Neuron (in vitro differentiated cells): ENCODE data around the gene PPARG.

Experiments
- H2AFZ ChIP-seq: one replicate; pipeline ENCODE4 v1.6.1; 2013; ENCODE audit warnings: low read depth, mild to moderate bottlenecking, inconsistent platforms, low read length, moderate library complexity
- H3K27me3 ChIP-seq: one replicate; pipeline ENCODE4 v1.6.1; 2013; ENCODE audit warnings: low read length; ENCODE audit not compliant: insufficient read depth
- H3K36me3 ChIP-seq: one replicate; pipeline ENCODE4 v1.6.1; 2013; ENCODE audit warnings: low read length; ENCODE audit not compliant: insufficient read depth
- H3K4me1 ChIP-seq: one replicate; pipeline ENCODE4 v1.6.1; 2013; ENCODE audit warnings: low read length; ENCODE audit not compliant: insufficient read depth
- H3K4me3 ChIP-seq: 2 replicates; pipeline ENCODE4 v1.5.1; 2013; ENCODE audit warnings: mild to moderate bottlenecking, low read length, moderate library complexity
- H3K9me3 ChIP-seq: one replicate; pipeline ENCODE4 v1.6.1; 2013; ENCODE audit warnings: low read length

The PPARG gene

DNA sequence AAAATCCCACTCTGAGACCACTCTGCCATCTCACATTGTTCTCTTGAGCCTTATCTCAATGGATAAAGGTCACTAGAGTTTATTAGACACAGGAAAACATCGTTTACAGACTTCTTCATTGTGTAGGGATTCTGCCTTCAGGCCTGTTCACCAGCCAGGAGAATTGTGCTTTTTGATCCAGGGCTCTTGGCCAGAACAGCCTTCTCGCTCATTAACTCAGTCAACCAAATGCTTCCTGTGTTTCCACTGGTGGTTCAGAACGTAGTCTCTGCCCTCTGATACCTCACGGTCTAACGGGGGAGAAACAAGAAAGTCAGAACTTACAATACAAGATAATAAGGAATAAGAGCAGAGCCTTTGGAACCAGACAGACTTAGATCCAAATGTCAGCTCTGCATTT lies 141.2 kb downstream of the PPARG start:
- H3K9me3 ChIP-seq: no peaks in the 10 kb centered on the region
- no peak overlapping the region for H3K4me3 ChIP-seq
- H3K36me3 ChIP-seq: no peaks in the 10 kb centered on the region
- no peak overlapping the region for H2AFZ ChIP-seq
- H3K4me1 ChIP-seq: no peaks in the 10 kb centered on the region
- peaks cover 2% of the 10 kb centered on the region for H3K27me3 ChIP-seq

DNA sequence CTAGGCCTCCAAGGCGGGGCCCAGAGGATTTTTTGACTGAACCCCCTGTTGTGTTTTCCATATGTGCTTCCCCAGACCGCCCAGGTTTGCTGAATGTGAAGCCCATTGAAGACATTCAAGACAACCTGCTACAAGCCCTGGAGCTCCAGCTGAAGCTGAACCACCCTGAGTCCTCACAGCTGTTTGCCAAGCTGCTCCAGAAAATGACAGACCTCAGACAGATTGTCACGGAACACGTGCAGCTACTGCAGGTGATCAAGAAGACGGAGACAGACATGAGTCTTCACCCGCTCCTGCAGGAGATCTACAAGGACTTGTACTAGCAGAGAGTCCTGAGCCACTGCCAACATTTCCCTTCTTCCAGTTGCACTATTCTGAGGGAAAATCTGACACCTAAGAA lies 145.0 kb downstream of the PPARG start:
- Histone ChIP-seq H3K4me1 (no peaks in the 10 kb centered on the region), H3K36me3 (no peaks in the 10 kb centered on the region), H3K4me3 (no peak overlapping the region), H3K9me3 (no peaks in the 10 kb centered on the region), H2AFZ (no peak overlapping the region), H3K27me3 (no peaks in the 10 kb centered on the region)

DNA sequence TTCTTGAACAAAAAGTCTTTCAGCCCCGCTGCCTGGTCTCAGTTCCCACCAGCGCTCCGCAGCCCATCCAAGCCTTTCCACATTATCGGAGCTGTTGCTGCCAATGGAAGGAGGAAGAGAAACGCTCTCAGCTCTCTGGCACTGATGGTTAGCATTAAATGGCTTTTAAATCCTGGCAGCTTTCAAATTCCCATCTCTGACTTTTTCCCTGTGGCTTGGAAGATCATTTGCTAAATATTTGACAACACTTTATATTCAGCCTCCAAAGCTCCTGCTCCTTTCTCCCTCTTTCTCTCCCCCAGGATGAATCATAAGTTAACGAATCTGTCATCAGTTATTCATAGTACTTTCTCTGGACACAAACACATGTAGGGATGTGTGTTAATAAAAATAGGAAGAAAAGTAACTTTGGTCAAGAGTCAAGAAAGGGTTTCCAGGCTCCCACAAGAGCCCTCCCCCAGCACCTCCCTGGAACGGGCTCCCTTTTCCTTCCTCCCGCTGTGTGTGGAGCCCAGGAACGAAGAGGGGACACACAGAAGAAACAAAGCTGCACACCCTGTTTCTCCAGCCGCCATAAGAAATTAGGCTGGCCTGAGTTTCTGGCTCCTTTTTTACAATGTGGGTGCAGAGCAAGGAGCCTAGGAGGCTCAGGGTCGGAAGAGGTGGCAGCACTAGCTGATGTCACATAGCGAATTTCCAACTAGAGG lies 147.8 kb downstream of the PPARG start:
- no peak overlapping the region for H3K4me3 ChIP-seq
- no peak overlapping the region for H2AFZ ChIP-seq
- no peaks in the 10 kb centered on the region for H3K9me3 ChIP-seq
- no peaks in the 10 kb centered on the region for H3K4me1 ChIP-seq
- no peaks in the 10 kb centered on the region for H3K27me3 ChIP-seq
- no peaks in the 10 kb centered on the region for H3K36me3 ChIP-seq

DNA sequence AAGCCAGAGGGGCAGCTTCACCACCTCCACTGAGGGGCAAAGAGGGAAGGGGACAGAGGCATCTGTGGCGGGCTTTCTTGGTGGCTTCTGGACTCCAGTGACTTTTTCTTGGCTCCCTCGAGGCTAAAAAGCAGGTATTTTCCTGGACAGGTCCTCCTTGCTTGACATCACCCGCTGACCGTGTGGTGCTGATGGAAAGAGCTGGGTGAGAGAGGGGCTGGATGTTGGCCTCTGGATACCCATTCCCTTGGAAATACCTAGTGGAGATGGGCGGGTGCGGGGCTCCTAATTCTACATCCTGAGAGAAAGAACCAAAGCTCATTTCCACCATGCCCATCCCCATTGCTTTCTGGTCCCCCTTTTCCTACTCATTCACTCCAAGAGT lies 148.3 kb downstream of the PPARG start:
- Histone ChIP-seq H3K4me1 (no peaks in the 10 kb centered on the region), H3K9me3 (no peaks in the 10 kb centered on the region), H3K4me3 (no peak overlapping the region), H3K36me3 (no peaks in the 10 kb centered on the region), H2AFZ (no peak overlapping the region), H3K27me3 (no peaks in the 10 kb centered on the region)

DNA sequence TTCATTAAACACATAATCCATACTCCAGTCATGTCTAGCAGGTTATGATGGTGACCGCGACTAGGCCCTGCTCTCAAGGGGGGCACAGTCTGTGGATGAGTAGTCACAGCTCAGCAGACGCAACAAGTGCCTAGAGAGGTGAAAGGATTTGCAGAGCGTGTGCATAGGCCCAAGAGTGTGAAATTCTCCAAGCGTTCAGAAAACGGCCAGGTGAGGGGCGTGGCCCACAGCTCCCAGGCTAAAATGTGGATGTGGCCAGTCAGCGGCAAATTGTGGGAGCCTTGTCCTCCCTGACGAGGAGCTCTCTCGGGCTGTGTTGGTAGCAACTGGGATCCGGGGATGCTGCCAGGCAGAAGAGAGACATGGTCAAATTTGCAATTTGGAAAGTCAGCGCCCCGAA lies 149.0 kb downstream of the PPARG start:
- H2AFZ ChIP-seq: no peak overlapping the region
- no peaks in the 10 kb centered on the region for H3K9me3 ChIP-seq
- H3K4me1 ChIP-seq: no peaks in the 10 kb centered on the region
- no peak overlapping the region for H3K4me3 ChIP-seq
- H3K27me3 ChIP-seq: peaks cover 3% of the 10 kb centered on the region
- no peaks in the 10 kb centered on the region for H3K36me3 ChIP-seq

DNA sequence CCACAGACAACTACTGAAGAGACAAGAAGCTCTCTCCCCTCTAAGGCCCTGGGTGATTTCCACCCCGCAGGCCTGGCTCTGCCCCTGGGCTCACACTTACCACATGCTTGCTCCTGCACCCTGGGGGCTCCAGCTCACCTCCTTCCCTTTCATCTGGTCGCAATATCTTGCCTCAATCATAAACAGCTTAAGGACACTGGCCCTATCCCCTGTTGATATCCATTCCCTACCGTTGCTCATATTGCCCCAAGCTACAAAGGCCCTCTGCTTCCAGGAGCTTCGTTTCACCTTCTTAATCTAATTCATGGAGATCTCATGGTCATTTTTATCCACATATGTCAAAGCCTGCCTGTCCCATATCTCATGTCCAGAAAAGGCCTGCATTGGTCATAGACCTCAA lies 149.4 kb downstream of the PPARG start:
- H3K36me3 ChIP-seq: no peaks in the 10 kb centered on the region
- no peaks in the 10 kb centered on the region for H3K4me1 ChIP-seq
- H3K4me3 ChIP-seq: no peak overlapping the region
- H3K27me3 ChIP-seq: peaks cover 4% of the 10 kb centered on the region
- H2AFZ ChIP-seq: no peak overlapping the region
- no peaks in the 10 kb centered on the region for H3K9me3 ChIP-seq

DNA sequence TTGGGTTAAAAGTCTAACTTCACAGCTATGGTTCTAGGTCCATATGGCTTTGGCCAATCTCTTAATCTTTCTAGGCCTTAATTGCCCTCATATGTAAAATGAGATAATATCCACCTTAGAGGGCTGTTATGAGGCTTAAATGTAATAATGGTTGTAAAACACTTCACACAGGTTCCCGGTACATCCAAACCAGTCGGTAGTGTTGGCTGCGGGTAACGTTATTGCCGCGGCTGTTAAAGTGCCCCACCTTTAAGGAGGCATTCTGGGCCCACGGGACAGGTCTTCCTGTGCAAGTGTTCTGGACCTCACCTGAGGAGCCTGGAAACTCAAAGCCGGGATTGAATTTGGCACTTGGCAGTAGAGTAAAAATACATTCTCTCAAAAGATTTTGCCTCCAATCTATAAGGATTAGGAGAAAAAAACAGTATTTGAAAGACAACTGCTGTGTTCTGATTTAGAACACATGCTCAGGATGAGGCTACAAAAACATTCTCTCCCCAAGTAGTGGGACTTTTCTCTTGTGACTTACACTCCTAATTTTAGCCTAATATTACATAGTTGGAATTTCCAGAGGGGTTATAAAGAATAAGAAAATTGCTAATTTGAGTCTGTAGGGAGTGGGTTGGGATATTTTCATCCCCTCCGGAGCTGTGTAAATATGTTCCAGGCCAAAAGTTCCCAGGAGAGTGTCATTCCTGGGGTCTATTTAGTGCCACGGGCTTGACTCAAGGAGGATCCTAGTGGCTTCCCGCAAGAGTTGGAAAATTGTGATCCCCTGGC lies 150.5 kb downstream of the PPARG start:
- Histone ChIP-seq H2AFZ (no peak overlapping the region), H3K27me3 (peaks cover 14% of the 10 kb centered on the region), H3K4me1 (no peaks in the 10 kb centered on the region), H3K9me3 (no peaks in the 10 kb centered on the region), H3K36me3 (no peaks in the 10 kb centered on the region), H3K4me3 (no peak overlapping the region)

DNA sequence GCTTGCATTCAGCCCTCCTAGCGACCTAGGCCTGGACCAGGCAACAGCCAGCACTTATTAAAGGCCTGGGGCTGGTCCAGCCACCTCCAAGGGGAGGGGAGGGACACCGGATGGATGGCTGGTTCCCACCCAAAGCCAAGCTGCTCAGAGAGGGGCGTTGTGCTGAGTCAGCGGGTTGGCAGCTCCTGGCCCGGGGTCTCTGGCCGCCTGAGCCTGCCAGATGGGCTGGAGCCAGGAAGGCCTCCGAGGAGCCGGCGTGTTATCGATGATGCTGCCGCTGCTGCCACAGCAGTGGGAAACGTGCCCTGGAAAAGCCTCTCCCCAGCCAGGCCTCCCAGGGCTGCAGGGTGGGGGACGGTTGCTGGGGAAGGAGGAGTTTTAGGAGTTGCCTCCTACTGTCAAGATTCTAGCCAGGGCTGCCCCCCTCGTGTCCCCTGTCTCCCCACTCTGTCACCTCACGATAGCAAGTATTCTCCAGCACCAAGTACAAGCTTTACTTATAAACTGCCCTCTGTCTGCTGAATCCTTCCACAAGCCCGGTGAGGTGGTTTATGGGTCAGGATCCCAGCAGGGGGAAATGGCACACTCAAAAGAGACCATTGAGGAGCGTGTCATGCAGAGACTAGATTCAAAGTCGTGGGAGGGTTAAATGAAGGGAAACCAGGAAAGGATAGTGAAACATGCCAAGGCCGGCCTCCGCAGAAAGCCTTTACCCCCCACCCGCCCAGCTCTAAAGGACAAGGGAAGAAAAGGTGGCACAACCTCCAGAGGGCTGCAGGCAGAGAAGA lies 152.3 kb downstream of the PPARG start:
- peaks cover 30% of the 10 kb centered on the region for H3K27me3 ChIP-seq
- H3K4me1 ChIP-seq: no peaks in the 10 kb centered on the region
- H3K9me3 ChIP-seq: no peaks in the 10 kb centered on the region
- H2AFZ ChIP-seq: no peak overlapping the region
- no peak overlapping the region for H3K4me3 ChIP-seq
- no peaks in the 10 kb centered on the region for H3K36me3 ChIP-seq

DNA sequence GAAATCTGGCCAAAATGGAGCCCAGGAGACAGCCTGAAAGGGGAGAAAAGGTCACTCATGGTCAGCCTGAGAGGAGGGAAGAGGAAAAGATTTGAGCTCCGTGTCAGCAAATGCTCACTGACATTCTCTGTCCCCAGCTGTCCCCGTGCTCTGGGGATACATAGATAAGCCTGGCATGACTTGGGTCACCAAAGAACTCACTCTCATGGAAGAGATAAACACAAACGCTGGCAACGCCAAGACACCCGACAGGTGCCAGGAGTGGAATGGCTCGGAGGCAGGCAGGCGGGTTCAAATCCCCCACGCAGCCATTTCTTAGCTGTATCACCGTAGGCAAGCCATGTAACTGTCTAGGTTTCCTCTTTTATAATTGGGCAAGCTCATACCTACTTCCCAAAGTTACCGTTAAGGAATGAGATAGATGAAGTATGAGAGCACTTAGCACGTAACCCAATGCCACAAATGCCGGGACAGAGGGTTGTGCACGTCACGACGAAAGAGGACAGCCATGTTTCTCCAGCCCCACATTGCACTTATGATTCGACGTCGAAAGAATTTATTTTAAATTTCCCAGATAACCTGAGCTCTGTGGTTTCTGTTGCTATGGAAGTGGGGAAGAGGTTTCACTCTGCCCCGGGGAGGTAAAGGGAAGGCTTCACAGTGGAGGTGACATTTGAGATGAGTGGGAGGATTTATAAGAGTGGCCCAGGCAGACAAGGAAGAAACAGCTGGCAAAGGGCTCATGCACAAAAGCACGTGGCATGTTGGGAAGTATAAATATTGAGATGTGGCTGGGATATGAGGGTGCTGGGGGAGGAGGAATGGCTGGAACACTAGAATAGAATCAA lies 154.0 kb downstream of the PPARG start:
- no peak overlapping the region for H2AFZ ChIP-seq
- no peaks in the 10 kb centered on the region for H3K4me1 ChIP-seq
- H3K27me3 ChIP-seq: peaks cover 30% of the 10 kb centered on the region
- no peak overlapping the region for H3K4me3 ChIP-seq
- H3K9me3 ChIP-seq: no peaks in the 10 kb centered on the region
- H3K36me3 ChIP-seq: no peaks in the 10 kb centered on the region

DNA sequence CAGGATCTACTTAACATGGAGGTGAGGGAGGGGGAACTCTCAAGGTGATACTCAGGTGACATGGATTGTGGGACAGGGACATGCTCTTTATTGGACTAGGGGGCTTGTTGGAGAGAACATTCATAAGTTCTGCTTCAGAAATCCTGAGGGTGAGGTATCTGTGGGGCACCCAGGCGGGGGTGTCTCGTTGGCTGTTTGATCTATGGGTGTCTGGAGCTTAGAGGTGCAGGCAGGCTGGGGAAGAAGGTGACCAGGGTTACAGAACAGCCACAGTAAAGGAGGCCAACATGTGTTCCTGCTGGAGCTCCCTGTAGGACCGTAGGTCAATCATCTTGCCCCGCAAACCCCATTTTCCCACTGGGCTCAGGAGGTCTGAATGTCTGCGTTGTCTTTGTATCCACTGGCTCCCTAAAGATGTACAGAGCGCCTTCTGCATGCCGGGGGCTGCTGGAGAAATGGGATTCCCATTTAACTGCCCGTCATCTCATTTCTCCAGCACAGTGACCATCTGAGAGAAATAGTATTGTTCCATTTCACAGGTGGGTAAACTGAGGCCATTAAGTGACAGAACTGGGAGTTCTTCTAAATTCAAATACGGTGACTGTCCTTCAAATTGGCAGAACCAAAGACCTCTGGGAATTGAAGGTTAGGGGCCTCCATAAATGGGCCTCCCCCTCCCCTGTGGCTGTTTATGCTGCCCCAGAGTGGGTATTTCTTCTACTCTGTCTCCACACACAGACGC lies 155.1 kb downstream of the PPARG start:
- Histone ChIP-seq H3K27me3 (peaks cover 30% of the 10 kb centered on the region), H3K4me1 (no peaks in the 10 kb centered on the region), H3K4me3 (no peak overlapping the region), H3K36me3 (no peaks in the 10 kb centered on the region), H2AFZ (no peak overlapping the region), H3K9me3 (no peaks in the 10 kb centered on the region)

DNA sequence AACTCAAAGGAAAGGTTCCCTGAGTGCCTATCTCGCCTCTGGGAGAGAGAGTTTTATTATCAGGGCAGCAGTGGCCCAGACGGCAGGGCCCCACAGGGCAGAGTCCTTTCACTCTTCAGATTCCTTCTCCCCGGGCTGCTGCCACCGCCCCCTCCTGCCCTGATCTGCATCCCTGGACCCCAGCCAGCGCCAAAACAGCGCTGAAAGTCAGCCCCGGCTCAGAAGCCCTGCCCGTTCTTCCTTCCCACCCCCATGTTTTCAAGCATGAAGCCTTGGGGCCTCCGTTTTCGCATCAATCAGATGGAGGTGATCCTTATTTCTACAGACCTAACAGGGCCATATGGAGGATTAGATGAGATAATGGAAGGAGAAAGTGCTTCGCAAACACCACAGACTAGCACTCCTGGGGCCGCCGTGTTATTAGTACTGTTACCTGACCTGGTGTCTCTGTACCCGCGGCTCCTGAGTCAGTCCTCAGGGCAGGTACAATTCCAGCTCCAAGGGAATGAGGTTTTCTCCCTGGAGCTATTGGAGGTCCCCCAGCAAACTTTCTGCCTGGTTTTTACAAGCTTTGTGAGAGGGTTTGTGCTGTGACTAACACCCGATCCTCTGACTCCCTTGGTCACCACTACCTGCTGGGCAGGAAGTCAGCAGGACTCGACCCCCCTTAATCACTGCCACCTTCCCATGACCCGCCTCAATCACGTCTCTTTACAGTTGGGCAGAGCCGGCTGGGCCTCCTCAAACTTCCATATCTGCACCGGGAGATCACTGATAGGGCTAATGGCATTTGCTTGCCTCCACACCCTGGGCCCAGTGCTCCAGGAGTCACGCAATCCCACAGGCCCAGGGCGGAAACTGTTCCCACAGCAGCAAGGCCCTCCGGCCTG lies 156.0 kb downstream of the PPARG start:
- Histone ChIP-seq H3K36me3 (no peaks in the 10 kb centered on the region), H3K27me3 (peaks cover 30% of the 10 kb centered on the region), H3K9me3 (no peaks in the 10 kb centered on the region), H3K4me3 (no peak overlapping the region), H2AFZ (no peak overlapping the region), H3K4me1 (no peaks in the 10 kb centered on the region)
